ENCODE data around the gene KLHL25.

The KLHL25 gene

GRCh38 chr15:85754989-85755388 is 39.7 kb downstream of the KLHL25 start:
- TF ChIP-seq CTCF (IDR thresholded peaks at IDR 0.05) = no peak

- TF ChIP-seq CTCF (IDR thresholded peaks at IDR 0.05) = no peak
These were observed 40.8 kb downstream of the KLHL25 start for GRCh38 chr15:85753791-85754452.

- no peak for TF ChIP-seq CTCF (IDR thresholded peaks at IDR 0.05)
These were observed 41.5 kb downstream of the KLHL25 start for GRCh38 chr15:85753261-85753660.

- no peak for TF ChIP-seq CTCF (IDR thresholded peaks at IDR 0.05)
These were observed 42.2 kb downstream of the KLHL25 start for GRCh38 chr15:85752491-85752961.

GRCh38 chr15:85752124-85752475 is 42.6 kb downstream of the KLHL25 start:
- TF ChIP-seq CTCF (IDR thresholded peaks at IDR 0.05) = no peak

GRCh38 chr15:85751291-85752123 is 43.2 kb downstream of the KLHL25 start:
- no peak for TF ChIP-seq CTCF (IDR thresholded peaks at IDR 0.05)

GRCh38 chr15:85750319-85751290 is 44.1 kb downstream of the KLHL25 start:
- no peak for TF ChIP-seq CTCF (IDR thresholded peaks at IDR 0.05)

Measured in LNCAP (cell line).